ENCODE measurements around the gene MYH8. TPM values are rescaled to one million over a fixed set of nuclear protein-coding genes. Genes with fewer than 3 reads are reported as not detected.

Gene MYH8
- 2,354 TPM for polyA plus RNA-seq (ENCODE audit: insufficient read length)

DNA sequence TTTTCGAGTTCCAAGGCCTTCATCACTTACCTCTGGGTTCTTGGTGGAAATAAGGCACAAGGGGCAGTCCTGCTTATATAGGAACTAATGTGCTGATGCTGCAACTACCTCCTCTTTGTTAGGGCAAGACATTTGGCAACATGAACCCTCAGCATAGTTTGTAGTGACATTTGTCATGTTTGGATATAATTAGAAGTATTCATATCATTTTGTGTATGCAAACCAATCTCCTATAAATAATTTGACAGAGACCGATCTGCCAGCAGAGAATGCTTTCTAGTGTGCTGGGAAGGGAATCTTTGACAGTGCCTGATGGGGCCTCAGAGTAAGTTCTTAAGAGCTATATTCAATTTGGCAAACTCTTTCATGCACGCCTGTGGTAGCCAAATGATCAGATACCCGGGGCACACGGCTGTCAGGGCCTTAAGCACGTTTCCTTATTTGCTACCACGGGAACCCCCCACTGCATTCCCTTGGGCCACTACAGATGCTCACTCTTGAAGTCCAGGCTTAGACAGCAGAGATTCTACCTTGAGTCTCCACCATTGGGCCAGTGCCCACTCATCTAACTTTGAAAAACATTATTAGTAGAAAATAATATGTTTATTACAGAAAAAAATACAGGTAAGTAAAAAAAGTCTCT lies at the start of gene MYH8:
Gene MYH8, minus strand, starts transcription at position 51 of the 643 bp plus-strand sequence. CDS start 1,723 bp downstream, outside the sequence.
- DNase-seq (ENCODE audit: low read depth) = no peak

DNA sequence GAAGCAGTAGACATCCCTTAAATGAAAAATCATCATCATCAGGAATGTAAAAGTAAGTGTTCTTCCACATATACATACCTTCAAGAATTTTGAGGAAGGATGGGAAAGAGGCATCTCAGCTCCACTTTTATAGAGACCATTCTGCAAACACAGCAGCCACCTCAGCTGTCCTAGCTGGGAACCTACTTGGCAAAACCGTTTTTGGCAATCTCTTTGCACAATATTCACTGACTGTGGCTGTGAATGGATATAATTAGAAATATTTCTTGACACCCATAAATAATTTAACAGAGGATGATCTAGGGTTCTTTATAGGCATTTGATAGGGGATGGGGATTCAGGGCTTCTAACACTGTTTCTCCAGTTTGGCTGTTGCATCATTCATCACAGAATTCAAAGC lies 47.7 kb upstream of the MYH8 start, which contains the start of gene MYH4:
Gene MYH4, minus strand, starts transcription at position 101 of the 400 bp plus-strand sequence. CDS start 2,814 bp downstream, outside the sequence.
- no peak for DNase-seq (ENCODE audit: low read depth)

DNA sequence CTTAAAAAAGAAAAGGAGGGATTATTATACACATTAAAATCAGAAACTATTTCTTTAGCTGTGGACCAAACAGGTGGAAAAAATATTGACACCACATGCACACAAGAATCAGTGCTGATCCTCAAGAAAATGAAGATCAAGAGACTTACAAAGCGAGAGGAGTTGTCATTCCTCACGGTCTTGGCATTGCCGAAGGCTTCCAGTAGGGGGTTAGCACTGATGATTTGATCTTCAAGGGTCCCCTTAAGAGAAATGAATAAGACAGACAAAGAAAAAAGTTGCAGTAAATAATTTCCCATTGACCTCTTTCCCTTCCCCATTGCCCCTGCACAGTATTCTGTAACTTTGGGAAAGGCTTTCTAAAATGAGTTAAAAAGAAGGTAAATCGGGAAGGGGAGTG lies 41.7 kb upstream of the MYH8 start:
- no peak for DNase-seq (ENCODE audit: low read depth)

DNA sequence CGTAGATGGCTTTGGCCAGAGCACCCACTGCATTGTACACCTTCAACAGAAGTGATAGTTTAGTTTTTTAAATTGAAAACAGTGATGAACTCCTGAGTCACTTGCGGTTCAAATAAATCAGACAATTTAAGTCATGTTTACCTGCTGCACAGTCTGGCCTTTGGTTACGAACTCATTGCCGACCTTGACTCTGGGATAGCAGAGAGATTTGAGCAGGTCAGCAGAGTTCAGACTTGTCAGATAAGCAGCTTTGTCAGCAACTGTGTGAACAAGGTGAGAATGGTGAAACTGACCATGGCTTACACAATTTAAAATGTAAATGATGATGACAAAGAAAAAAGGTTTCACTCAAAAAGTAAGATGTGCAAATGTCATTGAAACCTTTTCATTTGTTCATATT lies 38.3 kb upstream of the MYH8 start:
- DNase-seq (ENCODE audit: low read depth) = no peak

DNA sequence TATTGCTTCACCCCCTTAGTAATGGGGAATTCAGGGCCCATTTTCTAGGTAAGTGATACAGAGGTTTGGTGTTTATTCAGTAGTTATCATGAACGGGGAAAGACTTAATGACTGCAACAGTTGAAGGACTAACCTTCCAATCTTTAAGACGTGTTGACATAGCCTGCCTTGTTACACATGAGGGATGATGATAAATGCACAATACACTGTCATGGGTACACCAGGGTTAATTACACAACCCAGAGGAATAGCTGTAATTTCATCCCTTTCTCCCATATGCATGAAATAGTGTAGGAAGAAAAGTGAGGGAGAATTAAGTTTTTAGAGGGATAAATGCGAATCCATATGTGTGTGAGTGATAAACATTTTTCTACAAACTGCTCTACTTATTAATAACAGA lies 37.0 kb upstream of the MYH8 start:
- no peak for DNase-seq (ENCODE audit: low read depth)

DNA sequence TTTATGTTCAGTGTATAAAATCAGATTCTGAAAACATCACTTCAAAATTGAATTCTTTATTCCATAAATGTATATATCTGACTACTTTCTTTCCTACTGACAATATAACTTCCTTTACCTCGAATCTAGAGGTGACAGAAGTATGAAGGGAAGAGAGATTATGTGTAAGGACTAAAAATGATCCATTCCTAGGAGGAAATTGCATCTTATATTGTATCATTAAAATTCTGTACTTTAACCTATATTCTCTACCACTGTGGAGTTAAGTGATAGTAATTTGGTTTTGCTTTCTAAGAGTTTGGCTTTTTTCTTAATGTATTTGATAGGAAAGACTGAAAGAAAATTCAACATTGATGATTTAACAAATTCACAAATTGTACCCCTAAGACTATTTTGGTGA lies 36.2 kb upstream of the MYH8 start:
- DNase-seq (ENCODE audit: low read depth) = no peak

DNA sequence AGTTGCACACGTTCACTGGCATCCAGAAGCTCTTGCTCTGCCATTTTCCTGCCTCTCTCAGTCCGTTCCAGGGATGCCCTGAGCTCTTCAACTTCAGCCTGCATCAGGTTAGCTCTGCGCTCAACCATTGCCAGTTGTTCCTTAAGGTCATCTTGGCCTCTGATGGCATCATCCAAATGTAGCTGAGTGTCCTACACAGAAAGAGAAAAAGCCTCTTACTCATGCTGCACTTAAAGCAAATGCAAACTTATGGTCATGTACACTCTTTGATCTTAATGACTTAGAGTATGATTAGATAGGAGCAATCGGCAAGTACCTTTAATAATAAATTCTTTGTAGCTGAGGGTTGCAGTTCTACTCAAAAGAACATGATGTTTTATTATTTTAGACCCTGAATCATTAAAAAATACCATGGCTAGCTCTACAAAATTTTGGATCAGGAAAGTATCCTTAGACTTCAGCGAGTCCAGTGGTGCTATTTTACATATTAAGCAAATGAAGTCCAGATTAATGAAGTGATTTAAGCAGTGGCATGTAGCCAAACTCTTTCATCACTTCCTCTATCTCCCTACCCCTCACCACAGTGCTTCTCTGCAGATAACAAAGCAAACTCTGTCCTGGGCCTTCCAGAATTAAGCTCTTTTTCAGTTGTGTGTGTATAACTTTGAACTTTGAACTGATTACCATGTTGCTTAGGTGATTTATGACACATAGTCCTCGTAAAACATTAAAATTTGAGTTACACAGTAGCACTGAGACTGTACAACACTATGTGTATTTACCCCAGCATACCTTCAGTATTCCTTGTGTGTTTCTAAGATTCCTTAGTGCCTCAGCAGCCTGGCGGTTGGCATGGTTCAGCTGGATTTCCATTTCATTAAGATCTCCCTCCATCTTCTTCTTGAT lies 25.5 kb upstream of the MYH8 start:
- DNase-seq (ENCODE audit: low read depth) = no peak

DNA sequence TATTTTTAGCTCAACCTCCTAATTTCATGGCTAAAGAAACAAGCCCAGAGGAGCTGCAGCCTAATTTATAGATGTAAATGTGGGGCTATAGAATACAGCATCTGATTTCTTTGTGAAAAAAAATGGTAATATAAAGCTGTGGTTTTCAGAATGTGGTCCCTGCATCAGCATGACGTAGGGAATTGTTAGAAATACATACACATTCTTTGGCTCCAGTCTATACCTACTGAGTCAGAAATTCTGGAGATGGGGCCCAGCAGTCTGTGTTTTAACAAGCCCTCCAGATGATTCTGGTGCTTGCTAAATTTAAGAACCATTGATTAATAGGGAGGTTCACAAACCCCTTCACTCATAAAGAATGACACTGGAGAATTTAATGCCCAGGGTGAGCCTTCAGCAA lies 18.1 kb upstream of the MYH8 start:
- DNase-seq (ENCODE audit: low read depth) = no peak

DNA sequence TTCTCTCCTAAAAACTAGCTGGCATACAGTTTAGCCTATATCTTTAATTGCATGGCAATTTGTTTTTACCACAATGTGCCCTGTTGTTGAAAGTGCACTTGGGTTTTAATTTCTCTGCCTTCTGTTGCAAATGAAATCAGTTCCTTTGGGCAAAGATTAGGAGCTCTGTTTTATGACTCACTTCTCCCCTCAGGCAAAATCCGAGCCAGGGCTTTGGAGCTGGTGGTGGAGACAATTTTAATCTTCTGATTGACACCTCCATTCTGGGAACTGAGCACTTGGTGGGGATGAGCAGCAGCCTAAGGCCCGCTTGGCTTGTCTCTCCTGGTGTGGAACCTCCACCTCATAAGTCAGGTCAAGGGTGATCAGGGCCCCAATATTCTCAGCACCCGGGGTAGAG lies 13.3 kb upstream of the MYH8 start:
- no peak for DNase-seq (ENCODE audit: low read depth)

DNA sequence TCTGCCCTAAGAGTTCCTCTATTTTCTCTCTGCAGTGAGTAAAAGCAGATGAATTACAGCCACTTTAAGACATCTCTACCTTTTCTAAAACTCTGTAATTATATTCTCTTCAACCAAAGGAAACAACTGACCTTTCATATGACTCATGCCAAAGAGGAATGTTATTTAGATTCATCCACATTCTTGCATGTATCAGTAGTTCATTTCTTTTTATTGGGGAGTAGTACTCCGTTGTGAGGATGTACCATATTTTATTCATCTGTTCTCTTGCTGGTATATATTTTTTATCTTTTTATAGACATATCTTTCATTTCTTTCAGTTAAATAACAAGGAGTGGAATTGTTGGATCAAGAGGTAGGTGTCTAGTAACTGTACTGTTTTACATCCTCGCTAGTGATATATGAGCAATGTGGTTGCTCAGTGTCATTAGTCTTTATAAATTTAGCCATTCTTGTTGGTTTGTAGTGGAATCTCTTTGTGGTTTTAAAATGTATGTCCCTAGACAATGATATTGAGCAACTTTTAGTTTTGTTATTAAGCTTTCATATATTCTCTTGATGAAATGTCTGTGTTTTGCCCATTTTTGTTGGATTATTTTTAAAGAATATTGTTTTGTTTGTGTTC lies 7.8 kb upstream of the MYH8 start:
- DNase-seq (ENCODE audit: low read depth) = no peak

DNA sequence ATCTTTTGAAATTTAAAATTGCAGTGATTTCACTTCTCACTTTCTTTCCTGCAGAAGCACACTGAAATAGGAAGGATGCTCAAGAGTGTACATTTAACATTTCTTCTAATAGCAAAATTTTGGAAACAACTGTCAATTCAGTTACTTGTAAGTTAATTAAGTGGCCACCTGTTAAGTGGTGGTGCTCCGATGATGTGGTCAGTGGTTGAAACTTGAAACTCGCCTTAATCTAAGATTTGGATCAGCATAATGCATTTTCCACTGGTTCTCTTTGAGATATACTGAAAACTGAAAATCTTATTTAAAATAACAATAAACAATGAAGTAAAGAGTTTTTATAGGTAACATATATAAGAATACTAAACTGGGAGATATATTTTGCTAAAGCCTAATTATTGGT lies 7.0 kb upstream of the MYH8 start:
- DNase-seq (ENCODE audit: low read depth) = no peak

DNA sequence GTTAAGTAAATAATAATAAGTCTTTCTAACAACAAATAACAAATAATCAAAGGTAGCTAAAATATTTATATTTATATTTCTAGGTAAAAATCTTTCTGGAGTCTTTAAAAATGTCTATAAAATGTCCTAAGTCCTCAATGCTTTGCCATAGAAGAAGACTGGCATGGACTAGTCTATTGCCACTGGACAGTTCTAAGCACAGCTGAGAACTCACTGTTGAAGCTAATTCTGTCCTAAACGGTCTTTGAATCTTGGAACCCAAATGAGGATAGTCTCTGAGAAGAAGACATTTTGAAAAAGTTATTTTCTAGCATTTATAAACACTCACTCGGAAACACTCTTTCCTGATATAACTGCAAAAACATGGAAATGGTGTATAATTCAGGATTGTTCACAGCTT lies 539 bp downstream of the MYH8 start:
- DNase-seq (ENCODE audit: low read depth) = no peak

DNA sequence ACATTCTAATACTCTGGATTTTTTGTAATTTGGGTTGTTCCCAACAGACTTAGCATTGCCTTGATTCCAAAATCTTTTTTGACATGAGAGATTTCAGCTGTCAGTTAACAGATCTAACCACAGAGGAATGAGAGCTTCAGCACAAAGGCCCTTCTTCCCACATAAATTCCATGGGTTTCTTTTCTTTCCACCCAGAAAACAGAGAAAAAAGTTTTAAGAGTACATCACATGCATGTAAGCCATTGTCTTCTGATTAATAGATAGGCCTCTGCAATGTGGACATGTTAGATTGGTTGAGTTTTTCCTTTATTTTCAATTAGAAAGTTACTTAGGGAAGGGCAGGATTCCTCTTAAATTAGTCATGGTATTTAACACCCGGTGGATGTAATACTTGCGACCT lies 939 bp downstream of the MYH8 start:
- DNase-seq (ENCODE audit: low read depth) = no peak

DNA sequence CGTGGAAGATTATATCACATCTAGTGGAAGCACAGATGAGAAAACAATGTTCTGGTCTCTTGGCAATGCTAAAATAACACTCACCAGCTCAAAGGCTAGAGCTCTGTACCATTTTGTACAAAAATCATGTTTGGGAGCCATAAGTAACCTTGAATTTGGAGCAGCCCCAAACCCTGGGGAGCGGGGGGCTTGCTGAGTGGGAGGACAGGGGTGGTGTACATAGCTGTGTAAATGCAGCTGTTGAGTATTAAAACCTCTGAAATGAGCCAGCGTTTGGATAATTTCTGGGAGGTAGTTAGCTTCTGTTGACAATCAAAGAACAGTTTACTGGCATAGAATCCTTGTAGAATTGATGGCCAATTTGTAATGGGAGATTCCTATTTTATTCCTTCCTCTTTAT lies 4.3 kb downstream of the MYH8 start:
- DNase-seq (ENCODE audit: low read depth) = peak; percentile 1

DNA sequence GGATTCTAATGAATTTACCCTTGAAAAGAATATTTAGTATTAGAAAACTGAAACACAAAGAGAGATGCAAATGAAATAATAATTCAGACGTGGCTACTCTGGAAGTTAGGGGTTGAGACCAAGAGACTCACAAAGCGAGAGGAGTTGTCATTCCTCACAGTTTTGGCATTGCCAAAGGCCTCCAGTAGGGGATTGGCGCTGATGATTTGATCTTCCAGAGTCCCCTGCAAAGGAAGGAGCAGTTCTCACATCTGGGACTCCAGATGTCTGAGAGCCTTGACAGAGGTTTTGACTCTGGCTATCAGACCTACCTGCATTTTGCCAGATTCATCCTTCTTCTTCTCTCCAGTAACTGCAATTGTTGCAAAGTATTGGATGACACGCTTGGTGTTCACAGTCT lies 6.6 kb downstream of the MYH8 start:
- no peak for DNase-seq (ENCODE audit: low read depth)

DNA sequence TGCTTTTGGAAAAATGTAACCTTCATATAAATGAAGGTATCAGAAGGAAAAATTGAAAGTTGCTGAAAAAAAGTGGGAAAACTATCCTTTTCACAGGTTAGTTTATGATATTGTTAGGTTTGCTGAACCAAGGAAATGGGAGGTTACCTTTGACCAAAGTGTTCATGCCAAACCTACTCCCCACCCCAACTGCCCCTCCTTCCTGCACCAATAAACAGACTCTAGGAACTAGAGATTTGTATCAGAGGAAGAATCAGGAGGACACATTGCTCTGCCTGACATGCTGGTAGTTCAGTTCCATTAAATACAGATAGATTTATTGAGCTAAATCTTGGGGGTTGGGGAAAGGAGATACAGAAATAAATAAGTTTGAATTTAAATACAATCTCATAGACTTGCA lies 18.2 kb downstream of the MYH8 start:
- DNase-seq (ENCODE audit: low read depth) = no peak

DNA sequence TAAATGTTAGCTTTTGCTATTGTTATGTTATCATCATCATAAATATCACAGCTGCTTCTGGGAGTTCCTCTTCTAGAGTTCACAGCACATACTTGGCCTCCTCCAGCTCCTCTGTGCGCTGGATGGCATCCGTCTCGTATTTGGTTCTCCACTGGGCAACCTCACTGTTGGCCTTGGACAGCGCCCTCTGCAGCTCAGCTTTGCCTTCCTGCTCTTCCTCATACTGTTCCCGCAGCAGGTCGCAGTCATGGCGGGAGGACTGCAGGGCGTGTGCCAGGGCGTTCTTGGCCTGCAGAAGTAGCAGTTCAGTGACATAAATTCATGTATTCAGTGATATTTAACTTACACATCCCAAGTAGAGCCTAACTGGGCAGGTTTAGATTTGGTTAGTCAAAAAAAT lies 23.4 kb downstream of the MYH8 start:
- no peak for DNase-seq (ENCODE audit: low read depth)

DNA sequence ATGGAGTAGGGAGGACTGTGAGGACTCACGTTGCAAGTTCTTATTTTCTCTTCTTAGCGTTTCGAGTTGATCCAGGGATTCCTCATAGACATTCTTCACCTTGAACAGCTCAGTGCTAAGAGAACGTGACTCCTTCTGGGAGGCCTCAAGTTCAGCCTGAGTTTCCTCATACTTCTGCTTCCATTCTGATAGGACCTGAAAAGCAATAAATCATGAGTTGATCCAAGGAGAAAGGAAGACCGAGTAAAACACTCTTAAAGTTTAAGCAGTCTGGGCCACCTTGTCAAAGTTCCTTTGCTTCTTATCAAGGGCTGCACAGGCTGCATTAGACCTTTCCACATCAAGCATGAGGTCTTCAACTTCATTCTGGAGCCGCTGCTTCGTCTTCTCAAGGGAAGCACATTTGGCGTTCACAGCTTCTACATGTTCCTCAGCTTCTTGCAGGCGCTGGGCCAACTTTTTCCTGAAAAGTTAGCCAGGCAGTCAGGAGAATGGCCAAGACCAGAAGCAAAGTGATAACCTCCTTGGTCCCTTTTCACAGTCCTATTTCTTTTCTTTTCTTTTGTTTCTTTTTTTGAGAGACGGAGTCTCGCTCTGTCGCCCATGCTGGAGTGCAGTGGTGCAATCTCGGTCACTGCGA lies 25.1 kb downstream of the MYH8 start:
- DNase-seq (ENCODE audit: low read depth) = no peak

DNA sequence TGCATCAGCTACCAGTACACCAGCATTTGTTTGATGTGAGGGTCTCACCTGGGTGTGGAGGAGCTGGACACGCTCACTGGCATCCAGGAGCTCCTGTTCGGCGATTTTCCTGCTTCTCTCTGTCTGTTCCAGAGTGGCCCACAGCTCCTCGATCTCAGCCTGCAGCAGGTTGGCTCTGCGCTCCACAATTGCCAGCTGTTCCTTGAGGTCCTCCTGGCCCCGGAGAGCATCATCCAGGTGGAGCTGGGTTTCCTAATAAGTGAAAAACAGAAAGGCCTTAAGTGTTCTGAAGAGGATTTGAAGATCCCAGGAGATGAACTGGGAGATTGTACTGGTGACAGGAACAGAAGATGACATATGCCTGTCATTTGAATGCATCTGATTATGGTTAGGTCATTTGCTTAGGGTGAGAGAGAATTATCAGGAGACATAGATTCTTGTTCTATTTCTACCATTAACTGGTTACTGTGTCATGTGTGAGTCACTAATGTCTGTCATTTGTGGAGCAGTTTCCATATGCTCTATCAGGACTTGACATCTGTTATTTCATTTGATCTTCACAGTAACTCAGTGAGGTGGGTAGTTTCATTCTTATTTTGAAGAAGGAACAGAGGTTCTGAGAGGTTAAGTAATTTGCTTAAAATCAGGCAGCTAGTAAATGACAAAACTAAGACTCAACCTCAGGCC lies 27.4 kb downstream of the MYH8 start:
- no peak for DNase-seq (ENCODE audit: low read depth)

DNA sequence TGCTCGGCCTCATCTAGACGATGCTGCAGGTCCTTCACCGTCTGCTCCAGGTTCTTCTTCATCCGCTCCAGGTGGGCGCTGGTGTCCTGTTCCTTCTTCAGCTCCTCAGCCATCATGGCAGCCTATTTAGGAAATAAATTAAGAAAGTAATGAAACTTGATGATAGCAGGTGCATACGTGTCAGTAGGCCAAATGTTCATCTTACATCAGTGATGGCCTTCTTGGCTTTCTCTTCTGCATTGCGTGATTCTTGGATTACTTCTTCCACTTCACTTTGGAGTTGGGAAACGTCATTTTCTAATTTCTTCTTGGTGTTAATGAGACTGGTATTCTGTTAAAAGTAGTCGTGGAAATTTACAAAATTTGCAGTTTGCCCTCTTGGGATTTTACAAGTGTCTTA lies 28.9 kb downstream of the MYH8 start:
- DNase-seq (ENCODE audit: low read depth) = no peak

DNA sequence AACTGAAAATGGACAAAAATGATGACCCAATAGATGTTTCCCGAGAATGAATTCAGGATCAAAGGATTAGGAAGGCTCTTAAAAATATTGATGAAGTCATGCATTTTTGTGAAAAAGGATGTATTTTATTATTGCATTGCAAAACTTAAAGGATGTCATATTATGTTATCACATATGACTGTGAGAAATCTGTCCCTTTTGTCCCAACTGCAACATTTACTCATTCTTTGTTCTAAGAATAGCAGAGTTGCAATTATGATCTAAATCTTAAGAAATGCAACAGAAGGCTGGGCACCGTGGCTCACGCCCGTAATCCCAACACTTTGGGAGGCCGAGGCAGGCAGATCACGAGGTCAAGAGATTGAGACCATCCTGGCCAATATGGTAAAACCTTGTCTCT lies 35.9 kb downstream of the MYH8 start:
- DNase-seq (ENCODE audit: low read depth) = no peak

DNA sequence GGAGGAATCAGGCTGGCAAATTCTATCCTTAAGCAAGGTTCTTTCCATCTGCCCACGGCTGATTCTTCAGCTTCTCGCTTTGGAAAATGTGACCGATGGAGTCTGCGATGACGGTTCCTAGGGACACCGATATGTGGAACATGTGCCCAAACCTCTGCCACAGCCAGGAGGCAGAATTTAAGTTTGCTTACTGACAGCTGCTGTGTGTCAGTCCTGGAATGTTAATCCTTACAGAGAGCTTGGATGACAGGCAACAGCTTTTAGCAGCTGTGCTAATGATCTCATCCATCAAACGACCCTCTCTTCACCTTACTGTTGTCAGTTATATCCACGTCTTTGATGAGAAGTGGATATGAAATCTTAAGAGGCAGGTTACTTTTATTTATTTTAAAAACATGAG lies 37.6 kb downstream of the MYH8 start:
- DNase-seq (ENCODE audit: low read depth) = peak; percentile 24
